Nephron progenitor cell (in vitro differentiated cells): ENCODE data around the gene SOCS1.

ENCODE experiments used
- DNase-seq: peaks from one replicate; pipeline ENCODE4 v3.0.0; 2021
- H3K27ac Mint-ChIP-seq: 2 replicates; pipeline ENCODE4 v1.8.0; 2021; ENCODE audit warnings: mild to moderate bottlenecking, moderate library complexity, mixed read lengths
- H3K27me3 Mint-ChIP-seq: 2 replicates; pipeline ENCODE4 v1.8.0; 2021; ENCODE audit warnings: mild to moderate bottlenecking, low read depth, mixed read lengths; ENCODE audit not compliant: poor library complexity
- H3K36me3 Mint-ChIP-seq: 2 replicates; pipeline ENCODE4 v1.8.0; 2021; ENCODE audit warnings: low read depth, mixed read lengths
- H3K4me1 Mint-ChIP-seq: 2 replicates; pipeline ENCODE4 v1.8.0; 2021; ENCODE audit warnings: mixed read lengths
- H3K4me3 Mint-ChIP-seq: 2 replicates; pipeline ENCODE4 v1.8.0; 2021; ENCODE audit warnings: mild to moderate bottlenecking, moderate library complexity, mixed read lengths
- H3K9me3 Mint-ChIP-seq: 2 replicates; pipeline ENCODE4 v1.8.0; 2021; ENCODE audit warnings: mild to moderate bottlenecking, moderate library complexity, mixed read lengths
- CTCF ChIP-seq: fragments of 200-600 bp; sonication (generic); IDR thresholded peaks from 2 replicates; pipeline ENCODE4 v1.5.0; 2021; ENCODE audit warnings: antibody characterized with exemption

The SOCS1 gene

GRCh38 chr16:11255737-11256660, at the start of gene SOCS1:
SOCS1 (minus strand) TSS chr16:11256204; CDS start chr16:11255478, 726 bp downstream.
- Mint-ChIP-seq H3K4me3 (peak within 1 kb of the TSS; percentile 86), H3K4me1 (peaks cover 18% of the 10 kb centered on the region), H3K27ac (no peak within 1 kb of the TSS), H3K9me3 (no peaks in the 10 kb centered on the region), H3K27me3 (peaks cover 34% of the 10 kb centered on the region), H3K36me3 (no peaks in the 10 kb centered on the region)
- peak; percentile 82 for TF ChIP-seq CTCF
- peak; percentile 94 for DNase-seq

- H3K4me3 Mint-ChIP-seq, result no peak overlapping the region
- no peaks in the 10 kb centered on the region for H3K9me3 Mint-ChIP-seq
- no peak for TF ChIP-seq CTCF
- peaks cover 11% of the 10 kb centered on the region for H3K4me1 Mint-ChIP-seq
- no peak overlapping the region for H3K27ac Mint-ChIP-seq
- H3K36me3 Mint-ChIP-seq, result no peaks in the 10 kb centered on the region
- DNase-seq, result no peak
- H3K27me3 Mint-ChIP-seq, result peaks cover 23% of the 10 kb centered on the region
Measured at GRCh38 chr16:11303405-11304138, 47.6 kb upstream of the SOCS1 start.

- Mint-ChIP-seq H3K27me3 (peaks cover 21% of the 10 kb centered on the region), H3K27ac (no peak overlapping the region), H3K9me3 (no peaks in the 10 kb centered on the region), H3K4me1 (peaks cover 9% of the 10 kb centered on the region), H3K36me3 (no peaks in the 10 kb centered on the region), H3K4me3 (no peak overlapping the region)
- TF ChIP-seq CTCF, result no peak
- no peak for DNase-seq
Measured at GRCh38 chr16:11302977-11303376, 47.0 kb upstream of the SOCS1 start.

- Mint-ChIP-seq H3K27me3 (peaks cover 26% of the 10 kb centered on the region), H3K4me1 (peaks cover 19% of the 10 kb centered on the region), H3K4me3 (no peak overlapping the region), H3K36me3 (no peaks in the 10 kb centered on the region), H3K27ac (no peak overlapping the region), H3K9me3 (no peaks in the 10 kb centered on the region)
- TF ChIP-seq CTCF, result no peak
- no peak for DNase-seq
Measured at GRCh38 chr16:11301645-11302501, 45.9 kb upstream of the SOCS1 start.

- Mint-ChIP-seq H3K4me1 (peaks cover 27% of the 10 kb centered on the region), H3K27ac (no peak overlapping the region), H3K4me3 (no peak overlapping the region), H3K27me3 (peaks cover 26% of the 10 kb centered on the region), H3K9me3 (no peaks in the 10 kb centered on the region), H3K36me3 (no peaks in the 10 kb centered on the region)
- no peak for DNase-seq
- TF ChIP-seq CTCF, result no peak
Measured at GRCh38 chr16:11300560-11300892, 44.5 kb upstream of the SOCS1 start.
